Activated T-helper 9 cell treated with anti-CD3 and anti-CD28 coated beads, Interleukin-2, amount 50 U/mL, for 16 hours (primary cell): Measurements from ENCODE around the gene GLI3.

Source experiments
- DNase-seq: peaks from one replicate; pipeline ENCODE4 v3.0.0-alpha.2; 2020; ENCODE audit warnings: low read depth

The GLI3 gene

DNA sequence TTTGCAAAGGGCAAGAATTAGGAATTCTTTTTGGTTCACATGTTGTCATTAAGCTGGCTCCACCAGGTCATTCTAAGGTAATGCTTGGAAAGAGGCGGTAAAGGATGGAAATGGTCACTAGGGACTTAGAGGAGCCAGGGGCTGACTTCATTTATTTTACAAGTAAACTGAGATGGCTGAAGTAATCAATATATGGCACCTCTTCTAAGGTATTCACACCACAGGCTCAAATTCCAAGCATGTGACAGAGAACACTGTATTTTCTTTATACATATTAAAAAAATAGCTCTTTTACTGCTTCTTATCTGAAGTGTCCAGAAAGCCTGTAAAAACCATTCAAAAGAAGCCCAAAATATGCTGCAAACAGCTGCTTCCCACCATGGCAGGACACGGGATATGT, 239.0 kb downstream of the GLI3 start:
- DNase-seq, result no peak

DNA sequence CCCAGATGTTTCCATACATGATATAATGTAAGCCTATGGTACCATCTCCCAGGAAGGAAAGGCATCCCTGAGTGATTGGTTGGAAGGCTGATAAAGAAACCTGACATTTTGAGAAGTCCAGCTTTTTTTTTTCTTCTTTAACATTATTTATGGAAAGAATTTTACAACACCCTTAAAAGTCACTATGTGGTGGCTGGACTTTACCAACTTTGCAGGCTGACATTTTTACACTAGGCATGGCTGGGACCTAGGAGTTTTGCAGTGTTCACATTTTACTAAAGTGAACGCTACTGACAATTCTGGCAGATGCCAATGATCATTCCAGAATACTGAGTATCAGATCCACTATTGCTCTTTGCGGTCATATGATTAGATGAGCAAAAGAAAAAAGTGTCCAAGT, 239.9 kb downstream of the GLI3 start:
- no peak for DNase-seq

DNA sequence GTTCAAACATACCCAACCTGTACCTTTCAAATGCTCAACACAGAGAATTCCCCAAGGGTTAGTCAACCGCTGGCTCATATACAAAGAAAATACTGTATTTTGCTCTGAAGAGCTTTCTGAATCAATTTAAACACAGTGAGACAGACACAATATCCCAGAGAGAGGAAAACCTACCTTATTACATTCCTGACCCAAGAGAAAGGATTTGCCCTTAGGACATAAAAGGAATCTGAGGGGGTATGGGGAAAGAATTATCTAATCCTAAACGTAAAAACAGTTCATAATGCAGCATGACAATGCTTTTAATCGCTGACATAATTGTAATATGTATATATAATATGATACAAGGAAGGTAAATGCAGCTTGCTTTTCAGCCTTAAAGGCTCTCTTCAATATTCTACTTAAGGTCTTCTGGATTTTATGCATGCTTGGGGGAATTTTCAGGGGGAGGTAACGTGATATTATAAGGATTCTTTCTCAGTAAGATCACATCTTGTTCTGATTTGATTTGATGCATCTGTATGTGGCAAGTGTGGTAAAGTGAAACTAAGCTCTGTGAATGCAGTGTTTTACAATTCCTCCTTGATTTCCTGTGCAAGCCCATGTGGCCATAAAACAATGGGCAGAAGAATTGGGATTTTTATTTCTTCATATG, 240.5 kb downstream of the GLI3 start:
- no peak for DNase-seq

DNA sequence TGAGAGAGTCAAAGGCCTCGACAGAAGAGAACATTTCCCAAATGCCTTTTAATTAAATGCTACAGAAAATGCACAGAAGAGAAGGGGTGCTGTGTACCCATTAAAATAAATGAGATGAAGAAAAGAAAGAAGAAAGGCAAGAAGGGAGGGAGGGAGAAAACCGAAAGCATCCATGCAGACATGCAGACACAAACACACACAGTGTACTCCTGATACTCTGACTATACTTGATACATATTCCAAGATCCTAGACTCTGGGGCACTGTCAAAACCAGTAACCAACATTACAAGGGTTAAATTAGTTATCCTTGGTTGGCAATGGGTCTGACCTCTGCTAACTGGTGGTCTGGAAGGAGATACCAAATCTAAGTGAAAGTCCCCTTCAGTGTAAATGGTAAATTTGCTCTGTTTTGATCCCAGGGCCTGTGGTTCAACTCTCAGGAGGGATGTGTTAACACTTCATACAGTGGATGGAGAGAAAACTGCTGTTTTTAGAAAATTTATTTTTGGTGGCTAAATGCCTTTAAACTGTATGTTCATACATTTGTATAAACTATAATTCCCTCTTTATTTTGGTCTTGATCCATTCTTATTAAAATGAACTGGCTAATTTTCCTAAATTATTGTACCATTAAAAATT, 241.3 kb downstream of the GLI3 start:
- no peak for DNase-seq

DNA sequence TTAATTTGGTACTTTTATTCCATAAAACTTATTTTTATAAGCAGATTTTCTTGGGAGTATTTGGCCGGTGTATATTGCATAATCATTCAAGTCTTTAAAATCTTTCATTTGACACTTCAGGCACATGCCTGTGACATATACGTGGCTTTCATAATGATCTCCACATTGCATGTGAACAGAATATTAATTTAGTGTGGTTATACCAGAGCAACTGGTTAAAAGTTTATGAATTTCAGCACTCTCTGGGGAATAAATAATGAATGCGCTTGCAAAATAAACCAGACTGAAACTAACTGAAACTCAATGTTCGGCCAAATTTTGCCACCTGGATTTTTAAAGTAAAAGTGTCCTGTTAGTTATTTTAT, 242.3 kb downstream of the GLI3 start:
- no peak for DNase-seq

DNA sequence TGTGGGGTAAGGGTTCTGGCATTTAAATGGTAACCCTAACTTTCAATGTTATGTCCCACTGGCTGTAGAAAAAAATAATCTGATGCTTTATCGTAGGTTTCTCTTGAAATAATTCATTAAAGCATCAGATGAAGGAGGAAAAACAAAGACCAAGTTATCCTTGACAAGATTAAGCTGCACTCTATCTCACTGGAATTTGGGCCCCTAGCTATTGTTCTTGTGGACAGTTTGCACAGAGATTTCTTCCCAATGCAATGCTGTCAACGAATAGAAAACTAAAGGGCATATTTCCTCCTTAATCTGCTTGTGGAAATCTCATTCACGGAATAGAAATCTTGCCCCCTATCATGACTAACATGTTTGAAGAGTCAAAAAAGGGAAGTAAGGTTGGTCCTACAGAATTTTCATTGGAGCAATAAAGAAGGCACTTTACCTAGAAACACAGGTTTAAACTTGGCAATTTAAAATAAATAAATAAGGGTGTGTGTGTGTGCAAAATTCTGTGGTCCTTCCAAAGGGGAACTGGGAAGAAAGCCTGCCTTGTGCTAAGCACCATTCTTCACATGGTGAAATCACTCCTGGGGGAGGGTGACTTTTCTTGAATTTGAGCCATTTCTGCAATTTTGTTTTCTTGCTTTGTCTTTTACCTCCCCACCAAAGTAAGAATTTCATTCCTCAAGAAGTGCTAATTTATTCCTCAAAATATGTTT, 242.8 kb downstream of the GLI3 start:
- no peak for DNase-seq

DNA sequence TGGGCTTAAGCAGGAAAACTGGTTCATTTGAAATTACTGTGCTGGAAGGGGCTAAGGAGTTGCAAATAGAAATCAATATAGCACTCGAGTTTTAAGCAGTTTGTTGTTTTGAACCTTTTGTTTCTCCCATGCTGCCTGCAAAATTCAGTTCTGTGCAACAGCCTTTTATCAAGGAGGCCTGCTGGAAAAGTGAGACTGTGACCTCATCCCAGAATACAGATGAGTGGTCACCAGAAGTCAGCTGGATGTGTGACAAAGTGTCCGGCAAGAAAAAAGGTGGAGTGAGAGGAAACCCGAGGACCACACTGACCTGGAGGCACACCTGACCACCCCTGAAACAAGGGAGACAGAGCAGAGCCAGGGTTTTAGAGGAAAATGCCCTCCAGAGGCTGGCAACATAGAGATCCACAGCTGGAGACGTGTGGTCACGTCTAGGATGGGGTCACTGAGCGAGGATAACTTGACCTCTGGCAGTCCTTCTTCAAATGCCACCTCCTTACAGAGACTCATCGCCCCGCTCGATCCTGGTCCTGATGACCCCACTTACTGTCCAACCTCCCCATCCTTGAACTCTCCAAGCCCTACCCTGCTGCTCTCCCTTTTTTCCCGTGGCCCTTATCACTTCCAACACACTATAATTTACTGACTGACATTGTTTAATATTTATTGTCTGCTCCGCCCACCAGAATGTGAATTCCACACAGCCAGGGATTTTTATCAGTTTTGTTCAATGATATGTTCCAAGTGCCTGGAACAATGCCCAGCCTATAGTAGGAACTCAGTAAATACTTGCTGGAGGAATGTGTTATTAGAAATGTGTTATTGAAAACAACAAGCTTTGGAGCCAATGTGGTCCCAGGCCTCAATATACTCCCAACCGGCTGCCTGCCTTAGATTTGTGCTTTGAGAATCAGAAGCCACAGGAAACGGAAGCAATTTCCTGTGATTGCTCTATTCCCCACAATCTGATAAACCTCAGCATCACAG, 243.8 kb downstream of the GLI3 start:
- DNase-seq, result no peak

DNA sequence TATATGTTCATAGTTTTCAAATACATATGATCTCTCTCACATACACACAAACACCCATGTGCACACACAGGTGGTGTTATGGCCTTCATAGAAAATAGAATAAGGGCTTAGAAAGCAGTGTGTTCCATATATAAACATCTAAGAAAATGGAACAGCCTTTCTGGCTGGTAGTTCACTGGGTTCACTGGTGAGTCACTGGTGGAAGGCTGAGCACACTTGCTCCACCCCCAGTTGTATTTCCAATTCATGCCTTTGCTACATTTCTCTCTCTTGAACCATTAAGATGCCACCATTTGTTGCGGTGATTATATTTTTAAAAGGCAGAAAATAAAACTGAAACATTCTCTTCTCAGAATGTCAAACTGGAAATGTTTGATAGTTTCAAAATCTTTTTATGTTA, 252.1 kb downstream of the GLI3 start:
- DNase-seq, result no peak

DNA sequence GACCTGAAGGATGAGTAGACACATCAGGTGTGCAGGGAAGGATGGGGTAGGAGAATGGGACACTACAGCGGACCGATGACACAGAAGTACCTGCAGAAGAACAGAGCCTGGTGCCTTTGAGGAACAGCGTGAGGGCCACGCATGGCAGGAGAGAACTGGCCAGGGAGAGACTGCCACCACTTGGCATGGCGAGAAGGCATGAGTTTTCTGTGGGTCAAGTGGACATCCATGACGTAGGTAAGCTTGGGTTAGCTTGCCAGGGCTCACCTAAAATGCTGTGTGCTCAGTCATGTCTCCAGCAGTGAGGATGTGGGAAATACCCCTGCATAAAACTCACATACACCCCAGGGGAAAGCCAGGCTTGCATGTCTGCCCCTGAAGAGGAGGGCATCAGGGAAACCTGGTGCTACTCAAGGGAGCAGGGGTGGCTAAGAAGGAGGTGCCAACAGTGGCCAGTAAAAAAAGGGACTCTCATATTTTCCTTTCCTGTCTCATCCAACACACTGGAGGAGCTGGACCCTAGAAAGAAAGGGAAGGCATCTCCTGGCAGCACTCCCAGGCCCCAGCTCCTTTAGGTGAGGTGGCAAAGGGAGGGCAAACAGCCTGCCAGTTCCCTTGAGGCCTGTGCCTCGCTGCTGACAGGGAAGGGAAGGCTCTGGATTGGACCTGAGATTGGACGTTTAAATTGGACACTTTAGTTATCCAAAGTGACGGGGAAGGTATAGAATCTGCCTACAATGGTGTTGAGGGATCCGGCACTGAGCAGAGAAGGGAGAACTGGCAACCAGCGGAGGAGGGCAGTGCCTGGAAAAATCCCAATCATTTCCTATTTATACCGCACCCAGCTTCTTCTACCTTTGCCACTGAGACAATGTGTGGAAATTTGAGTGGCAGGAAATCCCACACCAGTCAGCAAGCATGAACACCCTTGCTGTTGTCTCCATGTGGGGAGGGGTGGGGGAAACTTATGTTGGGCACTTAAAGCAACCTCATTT, 255.7 kb downstream of the GLI3 start:
- no peak for DNase-seq

DNA sequence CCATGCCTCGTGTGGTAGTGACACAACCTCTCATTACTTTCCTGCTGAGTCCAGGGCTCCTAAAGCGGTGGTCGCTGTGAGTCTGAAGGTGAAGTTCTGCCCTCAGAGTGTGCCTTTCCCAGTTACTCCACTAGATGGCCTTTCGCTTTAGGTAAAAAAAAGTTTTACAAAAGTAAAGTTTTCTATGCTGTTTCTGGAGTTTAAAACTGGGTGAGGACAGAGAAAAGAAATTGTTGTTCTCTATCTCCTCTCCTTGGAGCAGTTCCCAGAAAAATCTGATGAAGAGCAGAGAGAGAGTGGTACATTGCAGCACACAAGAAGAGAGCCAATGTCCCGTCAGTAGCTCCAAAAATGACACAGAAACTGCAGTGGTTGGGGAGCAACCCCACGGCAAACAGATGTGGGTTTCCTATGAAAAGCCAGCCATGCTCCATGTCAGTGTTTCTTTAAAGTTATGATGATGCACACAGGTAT, 257.1 kb downstream of the GLI3 start:
- no peak for DNase-seq

DNA sequence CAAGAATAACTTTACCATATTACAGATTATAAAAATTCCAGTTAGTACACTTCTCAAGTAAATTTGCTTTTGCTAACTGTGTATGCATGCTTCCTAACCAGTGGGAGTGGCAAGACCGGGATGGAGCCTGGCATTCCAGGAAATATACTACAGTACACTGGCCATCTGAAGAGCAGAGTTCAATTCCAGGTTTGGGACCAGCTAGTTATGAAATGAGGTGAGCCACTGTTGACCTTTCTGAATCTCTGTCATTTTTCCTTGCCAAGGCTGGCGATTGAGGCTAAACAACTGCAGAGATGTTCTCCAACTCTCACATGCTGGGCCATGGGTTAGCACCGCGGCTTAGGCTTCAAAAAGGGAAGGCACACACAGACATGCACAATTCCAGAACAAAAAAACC, 258.2 kb downstream of the GLI3 start:
- DNase-seq, result no peak

DNA sequence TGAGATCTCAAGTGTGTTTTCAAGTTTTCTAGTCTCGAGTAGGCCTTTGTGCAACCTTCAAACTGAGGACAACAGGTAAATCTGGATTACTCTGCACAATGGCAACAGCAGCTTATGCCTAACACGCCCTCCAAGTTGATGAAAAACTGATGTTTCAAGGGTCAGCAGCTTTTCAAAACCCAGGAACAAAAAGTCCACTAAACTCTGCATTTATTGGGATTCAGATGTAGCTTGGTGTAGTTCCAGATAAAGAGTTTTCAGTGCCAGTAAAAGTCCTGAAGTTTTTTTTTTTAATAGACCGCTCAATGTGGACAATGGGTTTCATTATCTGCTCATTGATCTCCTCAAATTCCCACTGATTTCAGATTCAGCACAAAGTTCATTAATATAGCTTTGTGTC, 259.3 kb downstream of the GLI3 start:
- no peak for DNase-seq

DNA sequence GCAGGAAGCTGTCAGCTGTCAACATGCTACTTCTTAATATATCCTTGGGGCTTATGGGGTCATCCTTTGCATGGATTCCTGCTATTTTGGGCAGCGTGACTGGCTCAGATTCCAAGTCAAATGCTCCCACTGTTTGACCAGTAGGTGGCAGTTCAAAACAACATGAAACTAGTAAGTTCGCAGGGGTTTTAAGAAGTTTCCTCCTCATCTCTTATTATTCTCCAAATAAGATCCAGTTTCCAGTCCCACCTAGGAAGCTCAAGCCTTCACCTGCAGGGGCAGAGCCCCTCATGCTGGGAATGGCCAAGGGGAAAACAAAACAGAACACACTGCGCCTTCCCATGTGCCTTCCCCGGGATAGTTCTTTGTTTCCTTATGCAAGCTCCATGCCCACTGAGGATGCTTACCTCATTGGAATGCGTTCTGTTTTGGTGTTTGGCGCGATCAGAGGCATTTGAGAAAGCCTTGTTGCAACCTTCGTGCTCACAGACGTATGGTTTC, 259.8 kb downstream of the GLI3 start:
- DNase-seq, result no peak

DNA sequence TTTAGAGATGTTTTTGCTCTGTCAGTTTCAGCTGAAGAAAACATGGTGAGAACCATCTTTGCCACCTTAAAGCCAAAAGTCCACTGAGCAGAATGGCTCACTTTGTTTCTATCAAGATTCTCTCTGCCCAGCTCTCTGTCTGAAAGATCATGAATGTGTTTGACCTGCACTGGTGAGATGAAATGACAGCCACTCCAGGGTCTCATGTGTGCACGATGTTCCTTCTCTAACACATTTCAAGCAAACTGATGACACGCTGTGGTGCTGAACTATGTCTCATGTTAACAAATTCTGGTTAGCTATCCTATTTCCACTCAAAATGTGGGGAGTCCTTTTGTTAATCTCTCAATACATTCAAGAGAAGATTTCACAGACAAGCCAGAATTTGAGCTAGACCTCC, 260.6 kb downstream of the GLI3 start:
- no peak for DNase-seq

DNA sequence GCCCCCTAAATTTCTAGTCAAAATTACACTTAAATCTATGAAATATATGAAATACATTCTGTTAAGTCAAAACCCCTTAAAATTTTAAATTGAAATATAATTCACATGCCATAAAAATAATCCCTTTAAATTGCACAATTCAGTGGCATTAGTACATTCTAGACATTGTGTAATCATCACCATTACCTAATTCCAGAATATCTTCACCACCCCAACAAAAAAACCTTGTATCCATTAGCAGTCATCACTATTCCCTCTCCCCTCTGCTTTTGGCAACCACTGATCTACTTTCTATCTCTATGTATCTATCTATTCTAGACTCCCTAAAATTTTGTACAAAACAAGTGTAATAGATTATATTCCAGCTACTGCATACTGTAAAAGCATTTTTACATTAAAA, 261.2 kb downstream of the GLI3 start:
- DNase-seq, result no peak

DNA sequence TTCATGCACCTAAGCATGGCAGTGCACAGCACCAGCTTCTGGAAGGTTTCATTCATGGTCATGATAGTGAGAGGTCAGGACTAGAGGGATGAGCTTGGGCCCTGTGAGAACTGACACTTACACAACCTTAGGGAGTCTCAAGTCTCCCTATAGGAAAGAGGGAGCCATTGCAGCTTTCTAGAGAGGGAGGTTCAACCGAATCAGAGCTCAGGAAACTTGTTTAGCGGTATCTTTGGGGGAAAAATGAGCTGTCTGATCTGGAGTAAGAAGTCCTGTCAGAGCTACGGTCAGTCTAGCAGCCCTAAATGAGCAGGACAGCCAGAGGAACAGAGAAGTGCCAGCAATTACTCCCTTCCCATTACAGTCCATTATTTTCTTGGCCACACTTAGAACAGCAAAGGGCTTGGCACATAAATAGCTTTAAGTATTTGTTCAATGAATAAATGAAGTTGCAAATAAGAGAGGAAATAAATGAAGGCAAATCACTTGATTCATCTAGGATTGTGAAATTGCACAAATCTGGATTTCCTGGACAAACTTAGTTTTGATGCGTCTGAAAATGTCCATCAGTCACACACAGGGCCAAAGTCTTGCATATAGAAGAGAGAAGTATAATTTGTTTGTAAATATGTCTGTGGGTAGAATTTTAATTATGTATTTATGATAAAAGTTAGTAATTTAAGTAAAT, 262.0 kb downstream of the GLI3 start:
- no peak for DNase-seq

DNA sequence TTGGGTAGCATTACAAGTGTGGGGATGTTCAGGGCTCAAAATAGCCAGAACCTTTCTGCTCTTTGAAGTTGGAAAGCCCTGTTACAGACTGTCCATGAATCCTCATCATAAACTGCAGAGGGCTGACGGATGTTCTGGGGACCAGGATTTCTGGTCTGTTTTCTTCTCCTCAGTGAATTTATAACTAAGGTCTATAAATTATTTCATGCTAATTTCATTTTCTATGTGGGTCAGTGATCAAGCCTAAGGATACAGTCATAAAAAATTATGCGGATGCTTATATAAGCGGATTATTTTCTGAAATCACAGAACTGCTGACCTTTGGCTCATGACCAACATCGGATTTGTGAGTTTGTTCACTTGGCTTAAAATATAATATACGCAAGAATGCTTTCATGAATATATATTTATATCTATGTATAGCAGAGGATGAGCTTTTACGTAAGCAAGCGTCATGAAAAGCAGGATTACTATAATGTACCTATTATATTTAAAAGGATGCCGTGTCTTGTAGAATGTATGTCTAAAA, 263.7 kb downstream of the GLI3 start:
- DNase-seq, result no peak

DNA sequence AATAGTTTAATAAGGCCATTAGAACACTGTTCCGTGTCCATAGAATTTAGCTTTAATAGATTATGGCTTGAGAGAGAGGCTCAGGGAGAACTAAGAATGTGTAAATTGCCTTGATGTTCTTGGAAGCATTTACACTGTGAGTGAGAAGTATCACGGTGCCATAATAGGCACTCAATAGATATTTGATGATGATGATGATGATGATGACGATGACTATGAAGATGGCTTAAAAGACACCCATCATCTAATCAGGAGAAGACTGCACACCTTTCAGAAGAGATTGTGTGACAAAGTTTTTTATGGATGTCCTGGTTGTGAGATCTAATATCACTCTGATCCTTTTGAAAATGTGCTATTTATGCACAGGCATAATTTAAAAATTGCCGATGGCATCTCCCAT, 264.2 kb downstream of the GLI3 start:
- DNase-seq, result no peak

DNA sequence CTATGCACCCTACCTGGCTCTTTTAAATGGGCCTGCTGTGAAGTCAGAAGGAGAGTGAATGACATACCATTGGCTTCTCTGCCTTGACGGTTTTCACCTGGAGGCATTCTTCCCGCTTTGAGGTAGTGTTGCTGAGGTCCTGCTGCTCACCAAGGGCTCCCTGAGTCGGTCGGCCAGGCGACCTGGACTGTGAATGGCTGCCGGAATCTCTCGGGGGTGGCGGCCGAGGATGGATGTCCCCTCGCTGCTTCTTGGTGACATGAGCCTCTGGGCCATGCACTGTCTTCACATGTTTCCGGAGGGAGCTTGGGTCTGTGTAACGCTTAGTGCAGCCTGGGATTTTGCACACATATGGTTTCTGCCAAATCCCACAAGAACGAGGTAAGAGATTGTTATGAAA, 264.7 kb downstream of the GLI3 start:
- no peak for DNase-seq

DNA sequence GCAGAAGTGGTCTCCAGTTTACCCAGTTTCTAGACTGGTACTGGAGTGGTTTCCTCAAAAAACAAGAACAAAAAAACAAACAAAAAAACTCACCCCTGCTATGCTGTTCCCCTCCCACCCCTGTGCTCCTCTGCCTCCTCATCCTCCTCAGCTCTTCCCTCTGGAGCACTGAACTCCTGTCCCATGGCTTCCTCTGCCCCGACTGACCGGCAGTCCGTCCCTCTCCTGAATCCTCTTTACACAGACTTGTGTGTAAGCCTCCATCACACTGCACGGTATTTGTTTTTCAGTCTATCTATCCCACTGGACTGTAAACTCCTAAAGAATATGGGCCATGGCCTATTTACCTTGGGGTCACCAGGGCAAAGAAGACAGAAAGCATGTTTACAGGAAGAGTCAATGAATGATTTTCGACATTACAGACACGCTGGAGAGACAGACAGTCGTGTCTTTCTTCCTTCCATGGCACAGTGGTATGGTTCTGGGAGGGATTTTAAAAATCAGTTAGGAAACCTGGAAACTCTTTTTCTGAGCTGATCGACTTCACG, 265.3 kb downstream of the GLI3 start:
- no peak for DNase-seq
